HG03039 (cell line): ENCODE results near the gene CALML5.

Experiments
- ATAC-seq: cut with Tn5 transposase; IDR thresholded peaks from one replicate; pipeline ENCODE4 v1.9.1; 2021; ENCODE audit warnings: mild to moderate bottlenecking, moderate library complexity; ENCODE audit not compliant: unreplicated experiment

The CALML5 gene, protein sequence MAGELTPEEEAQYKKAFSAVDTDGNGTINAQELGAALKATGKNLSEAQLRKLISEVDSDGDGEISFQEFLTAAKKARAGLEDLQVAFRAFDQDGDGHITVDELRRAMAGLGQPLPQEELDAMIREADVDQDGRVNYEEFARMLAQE

DNA sequence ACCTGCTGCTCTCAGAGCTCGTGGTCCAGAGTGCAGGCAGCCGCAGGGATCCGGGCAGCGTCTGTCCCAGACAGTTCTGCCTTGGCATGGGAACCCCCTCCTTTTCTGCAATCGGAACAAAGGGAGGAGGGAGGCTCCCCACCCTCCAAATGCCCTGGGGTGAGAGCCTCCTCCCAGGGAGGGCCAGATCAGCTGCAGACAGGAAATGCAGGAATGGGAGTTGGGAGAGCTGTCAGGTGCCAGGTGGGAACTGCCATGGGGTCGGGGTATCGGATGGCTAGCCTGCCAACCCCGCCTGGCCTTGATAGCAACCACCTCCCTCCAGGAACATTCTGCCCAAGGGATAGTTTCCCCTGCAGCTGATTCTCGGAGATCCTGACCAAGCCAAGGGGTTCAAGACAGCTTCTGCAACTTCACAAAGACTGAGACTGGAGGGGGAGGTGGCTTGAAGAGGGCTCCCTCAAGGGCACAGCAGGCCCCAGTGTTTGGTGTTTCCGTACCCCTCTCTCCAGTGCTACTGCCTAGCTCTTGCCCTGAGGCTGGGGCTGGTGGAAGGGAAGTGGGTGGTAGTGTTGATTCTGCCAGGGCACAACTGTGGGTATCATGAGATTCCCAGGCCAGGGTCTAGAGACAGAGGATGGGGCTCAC is at the start of gene CALML5:
Gene CALML5, minus strand, starts transcription at position 78 of the 648 bp plus-strand sequence. CDS start 132 bp downstream, outside the sequence.
- ATAC-seq = no peak

DNA sequence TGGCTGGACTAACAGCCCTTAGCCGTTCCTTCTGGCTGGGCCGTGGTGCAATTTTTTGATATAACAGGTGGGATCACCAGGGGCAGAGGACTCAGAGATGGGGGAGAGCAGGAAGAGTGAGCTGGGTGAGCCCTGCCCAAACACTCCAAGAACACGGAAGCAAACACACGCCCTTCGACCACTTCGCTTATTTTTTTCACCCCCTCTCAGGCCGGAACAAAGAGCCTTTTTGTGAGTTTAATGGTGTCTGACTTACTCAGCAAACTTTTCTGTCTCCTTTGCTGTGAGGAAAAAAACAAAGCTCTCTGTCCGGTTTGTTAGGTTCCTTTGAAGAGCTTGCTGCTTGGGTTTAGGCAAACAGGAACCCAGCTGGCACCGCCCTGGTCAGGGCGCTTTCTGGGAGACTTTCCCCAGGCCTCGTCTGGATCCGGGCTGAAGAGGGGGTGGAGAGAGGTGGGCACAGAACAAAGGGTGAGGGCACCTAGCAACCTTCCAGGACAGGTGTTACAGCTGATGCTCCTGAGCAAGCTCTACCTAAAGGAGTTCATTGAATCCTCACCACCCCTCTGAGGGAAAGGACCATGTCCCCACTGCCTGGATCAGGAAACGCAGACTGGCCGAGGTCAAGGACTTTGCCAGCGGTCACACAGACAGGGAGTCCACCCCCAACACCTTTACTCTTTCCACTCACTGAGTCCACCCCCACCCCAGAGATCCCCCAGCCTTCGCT is 48.7 kb upstream of the CALML5 start:
- no peak for ATAC-seq

DNA sequence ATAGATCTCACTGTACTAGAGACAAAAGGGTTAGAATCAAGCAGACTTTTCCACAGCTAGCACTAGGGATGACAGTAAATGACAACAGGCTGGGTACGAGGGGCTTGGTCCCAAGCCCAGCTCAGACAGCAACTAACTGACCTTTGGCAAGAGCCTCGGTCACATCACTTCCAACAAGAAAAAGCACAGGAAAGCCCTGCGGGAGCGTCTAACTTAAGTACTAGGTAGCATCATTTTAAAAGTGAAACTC is 48.2 kb upstream of the CALML5 start:
- no peak for ATAC-seq

DNA sequence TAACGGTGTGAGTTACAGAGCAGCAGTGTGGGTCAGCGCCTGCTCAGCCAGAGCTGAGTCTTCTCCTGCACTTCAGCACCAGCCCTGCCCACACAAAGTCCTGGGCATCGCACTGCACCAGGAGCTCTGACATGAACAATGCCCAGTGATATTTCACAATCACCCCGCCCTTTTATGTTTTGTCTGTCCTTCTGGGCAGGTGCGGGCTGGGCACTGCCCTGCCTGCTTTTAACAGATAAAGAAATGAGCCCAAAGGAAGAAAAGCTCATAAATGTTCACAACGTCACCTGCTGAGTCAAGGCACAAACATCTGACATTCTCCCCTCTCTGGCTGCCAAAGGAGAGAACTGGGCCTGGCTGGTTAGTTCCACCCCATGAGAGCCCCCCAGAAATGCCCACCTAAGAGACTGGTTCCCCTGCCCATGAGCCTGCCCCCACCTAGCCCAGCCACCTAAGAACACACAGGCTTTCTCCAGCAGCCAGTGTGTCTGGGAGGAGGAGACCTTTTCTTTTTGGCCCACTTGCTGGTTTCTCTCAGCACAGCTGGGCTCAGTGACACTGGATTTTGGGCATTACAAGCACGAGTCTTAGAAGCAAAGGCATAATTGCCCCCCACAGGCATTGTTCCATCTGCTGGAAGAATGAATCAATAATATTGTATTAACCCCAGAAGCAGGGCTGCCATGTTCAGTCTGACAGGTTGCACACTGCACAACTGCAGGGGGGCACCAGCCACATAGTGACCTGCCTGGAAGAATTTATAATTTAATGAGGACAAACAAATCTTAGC is 47.7 kb upstream of the CALML5 start:
- ATAC-seq = no peak

DNA sequence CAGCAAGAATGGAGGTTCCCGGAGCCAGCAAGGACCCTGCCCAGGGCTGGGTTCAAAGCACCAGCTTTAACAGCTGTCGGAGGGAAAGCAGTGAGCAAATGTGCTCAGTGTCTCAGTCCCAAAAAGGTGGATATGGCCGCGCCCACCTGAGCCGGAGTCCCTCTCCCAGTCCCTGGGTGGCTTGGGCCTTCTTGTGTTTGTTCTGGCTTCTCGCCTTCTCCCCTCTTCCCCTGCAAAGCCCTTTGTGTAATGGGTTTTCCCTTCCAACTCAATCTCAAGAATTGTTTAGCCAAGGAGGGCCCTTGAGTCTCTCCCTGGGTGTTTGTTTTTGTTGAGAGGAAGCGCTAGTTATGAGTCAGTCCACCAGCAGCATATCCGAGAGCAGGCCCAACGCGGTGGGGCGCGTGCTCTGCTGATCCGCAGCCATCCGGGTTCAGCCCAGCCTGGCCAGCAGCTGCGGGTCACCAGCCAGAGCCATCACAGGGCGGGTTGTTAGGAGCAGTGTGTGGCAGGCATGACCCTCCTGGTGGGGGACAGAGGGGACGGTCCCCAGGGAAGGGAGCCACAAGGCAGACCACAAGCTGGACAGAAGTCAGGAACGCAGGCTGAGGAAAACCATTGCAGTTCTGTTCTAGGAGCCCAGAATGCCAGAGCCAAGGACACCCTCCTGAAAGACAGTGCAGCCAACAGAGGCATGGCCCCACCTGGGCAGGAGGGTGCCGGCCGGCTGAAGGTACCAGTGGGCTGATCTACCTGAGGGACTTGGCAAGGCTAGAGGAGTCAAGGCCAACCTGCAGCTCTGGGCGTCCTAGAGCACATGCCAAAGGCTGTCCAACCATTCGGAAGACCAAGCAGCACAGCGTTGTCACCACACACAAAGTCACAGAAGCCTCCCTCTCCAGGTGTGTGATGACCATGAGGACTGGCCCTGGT is 46.7 kb upstream of the CALML5 start:
- no peak for ATAC-seq

DNA sequence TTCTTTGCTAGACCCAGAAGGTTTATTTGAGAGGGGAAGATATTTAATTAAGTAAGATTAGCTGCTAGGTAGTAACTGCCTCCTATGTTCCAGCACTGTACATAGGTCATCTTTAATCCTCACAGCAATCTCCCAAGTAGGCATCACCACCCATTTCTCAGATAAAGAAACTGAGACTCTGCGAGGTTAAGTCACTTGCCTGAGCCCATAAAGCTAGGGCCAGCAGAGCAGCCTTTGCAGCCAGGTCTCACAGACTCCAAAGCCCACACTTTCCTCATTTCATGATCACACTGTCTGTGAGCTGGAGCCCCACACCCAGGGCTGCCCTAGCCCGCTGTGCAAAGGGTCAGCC is 46.0 kb upstream of the CALML5 start:
- no peak for ATAC-seq

DNA sequence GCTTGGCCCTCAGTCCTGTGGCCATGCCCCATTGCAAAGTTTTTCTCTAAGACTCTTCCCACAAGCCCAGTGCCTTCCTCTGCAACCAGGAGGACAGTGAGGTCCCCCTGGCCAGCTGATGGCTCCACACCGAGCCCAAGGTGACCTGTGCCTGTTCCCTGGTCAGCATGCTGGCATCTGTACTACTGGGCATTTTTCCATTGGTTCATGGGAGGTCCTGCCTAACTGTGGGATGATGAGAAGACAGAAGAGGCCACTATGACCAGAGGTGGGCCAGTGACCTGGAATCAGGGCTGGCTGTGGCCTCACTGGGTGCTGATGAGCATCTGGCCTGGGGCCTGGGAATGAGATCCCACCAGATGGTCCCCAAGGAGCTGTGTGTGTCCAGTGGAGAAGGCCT is 45.6 kb upstream of the CALML5 start:
- no peak for ATAC-seq

DNA sequence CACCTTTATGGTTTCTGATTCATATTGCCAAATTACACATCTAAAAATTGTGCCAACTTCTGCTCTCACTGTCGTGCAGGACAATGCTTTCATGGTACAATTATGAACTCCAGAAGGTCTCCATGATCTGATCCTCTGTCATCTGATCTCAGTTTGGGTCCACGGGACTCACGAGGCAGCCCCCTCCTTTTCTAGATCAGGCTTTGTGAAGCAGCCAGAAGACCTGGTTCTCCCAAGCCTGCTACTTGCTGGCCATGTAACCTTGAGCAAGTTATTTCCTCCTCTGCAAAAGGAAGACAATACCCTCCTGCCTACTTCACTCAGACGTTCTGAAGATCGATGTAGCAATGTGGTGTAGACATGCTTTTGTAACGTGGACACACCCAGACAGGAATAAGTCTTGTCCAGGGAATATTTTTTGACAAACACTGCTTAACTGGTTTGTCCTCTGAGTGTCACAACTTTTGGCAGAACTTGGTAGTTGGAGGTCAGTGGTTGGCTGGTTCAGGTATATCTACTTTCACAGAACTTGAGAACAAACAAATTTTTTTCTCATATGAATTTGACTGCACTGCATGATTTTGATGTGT is 44.9 kb upstream of the CALML5 start:
- ATAC-seq = no peak

DNA sequence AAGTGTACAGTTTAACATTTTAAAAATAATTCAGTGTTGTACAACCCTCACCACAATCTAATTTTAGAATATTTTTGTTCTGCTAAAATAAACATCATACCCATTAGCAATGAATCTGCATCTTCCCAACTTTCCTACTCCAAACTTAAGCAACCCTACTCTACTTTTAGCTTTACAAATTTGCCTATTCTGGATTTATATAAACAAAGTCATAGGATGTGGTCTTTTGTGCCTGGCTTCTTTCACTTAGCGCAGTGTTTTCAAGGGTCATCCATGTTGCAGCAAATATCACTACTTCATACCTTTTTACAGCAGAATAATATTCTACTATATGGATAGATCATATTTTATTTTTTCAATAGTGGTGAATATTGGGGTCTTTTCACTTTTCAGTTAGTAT is 44.3 kb upstream of the CALML5 start:
- no peak for ATAC-seq

DNA sequence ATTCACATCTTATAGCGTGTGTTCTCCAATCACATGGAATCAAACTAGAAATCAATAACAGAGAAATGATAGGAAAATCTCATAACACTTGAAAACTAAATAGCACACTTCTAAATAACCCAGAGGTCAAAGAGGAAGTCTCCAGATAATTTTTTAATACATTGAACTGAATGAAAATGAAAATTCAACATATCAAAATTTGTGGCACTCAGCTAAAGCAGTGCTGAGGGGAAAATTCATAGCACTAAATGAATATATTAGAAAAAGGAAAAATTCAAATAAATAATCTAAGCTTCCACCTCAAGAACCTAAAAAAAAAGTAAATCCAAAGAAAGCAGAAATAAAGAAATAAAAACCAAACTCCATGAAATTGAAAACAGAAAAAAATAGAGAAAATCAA is 42.7 kb upstream of the CALML5 start:
- ATAC-seq = no peak

DNA sequence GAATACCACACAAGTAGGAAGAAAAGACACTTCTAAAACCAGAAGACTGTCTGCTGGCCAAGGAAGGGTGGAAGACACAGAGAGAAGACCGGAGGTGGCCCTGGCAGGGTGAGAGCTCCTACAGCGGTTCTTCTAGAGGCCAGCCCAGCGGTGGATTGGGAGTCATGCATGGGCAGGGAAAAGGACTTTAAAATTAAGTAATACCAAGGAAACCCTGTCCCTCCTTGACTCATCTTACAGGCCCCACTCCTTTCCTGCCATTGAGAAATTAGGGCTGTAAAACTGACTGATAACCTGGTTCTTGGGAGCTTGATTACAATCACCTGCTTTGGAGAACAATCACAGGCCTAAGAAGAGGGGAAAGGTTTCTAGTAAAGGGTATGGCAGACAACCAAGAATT is 41.5 kb upstream of the CALML5 start:
- ATAC-seq = no peak

DNA sequence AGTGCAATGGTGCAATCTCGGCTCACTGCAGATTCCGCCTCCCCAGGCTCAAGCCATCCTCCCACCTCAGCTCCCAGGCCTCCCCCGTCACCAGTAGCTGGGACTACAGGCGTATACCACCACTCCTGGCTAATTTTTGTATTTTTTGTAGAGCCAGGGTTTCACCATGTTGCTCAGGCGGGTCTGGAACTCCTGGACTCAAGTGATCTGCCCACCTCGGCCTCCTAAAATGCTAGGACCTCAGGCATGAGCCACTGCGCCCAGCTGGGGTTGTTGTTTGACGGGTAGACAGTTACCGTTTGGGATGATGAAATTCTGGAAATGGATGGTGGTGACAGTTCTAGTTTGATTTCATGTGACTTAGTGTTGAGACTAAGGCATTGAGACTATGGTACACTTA is 40.7 kb upstream of the CALML5 start:
- ATAC-seq = no peak

DNA sequence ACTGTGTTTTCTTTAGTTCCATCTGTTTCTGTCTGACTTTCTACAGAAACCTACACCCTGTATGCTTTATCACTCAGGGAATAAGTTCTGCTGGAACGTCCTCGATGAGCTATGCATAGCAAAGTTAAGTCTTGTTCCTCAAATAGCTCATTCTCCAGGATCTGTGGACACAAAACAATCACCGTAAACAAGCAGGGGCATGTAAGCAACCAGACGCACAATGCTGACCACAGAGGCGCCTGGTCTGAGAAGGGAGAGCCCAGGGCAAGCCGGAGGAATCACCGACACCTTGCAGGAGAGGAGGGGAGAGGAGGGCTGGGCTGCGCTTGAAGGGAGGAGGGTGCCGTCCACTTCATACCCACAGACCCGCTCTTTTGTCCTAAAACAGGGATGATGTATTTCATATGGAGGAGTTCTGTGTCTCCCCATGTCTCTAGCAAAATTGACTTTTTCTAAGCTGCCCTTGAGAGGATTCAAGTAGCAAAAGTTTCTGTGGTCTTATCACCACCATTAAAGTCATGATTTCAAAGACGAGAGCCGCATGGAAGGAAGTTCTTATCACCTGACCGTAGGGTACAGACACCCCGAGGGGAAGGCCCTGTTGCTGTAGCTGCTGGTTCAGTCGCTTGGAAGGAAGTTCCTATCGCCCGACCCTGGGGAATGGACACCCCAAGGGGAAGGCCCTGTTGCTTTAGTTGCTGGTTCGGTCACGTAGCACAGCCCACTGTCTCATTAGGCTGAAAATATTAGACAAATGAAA is 39.7 kb upstream of the CALML5 start:
- no peak for ATAC-seq

DNA sequence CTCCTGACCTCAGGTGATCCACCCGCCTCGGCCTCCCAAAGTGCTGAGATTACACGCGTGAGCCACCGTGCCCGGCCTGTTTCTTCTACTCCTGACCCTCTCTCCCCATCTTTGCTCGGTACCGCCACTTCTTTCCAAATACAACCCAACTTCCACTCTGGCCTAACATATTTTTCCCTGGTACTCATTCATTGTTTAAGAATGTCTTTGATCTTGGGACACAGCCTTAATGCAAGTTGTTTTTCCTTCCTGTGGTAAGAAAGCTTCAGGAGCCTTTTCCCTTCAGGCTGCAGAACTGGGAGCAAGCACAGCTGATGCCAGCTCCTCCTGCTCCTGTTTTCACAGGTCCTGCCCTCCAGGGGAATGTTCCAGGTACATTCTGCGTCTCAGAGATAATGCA is 39.1 kb upstream of the CALML5 start:
- ATAC-seq = no peak

DNA sequence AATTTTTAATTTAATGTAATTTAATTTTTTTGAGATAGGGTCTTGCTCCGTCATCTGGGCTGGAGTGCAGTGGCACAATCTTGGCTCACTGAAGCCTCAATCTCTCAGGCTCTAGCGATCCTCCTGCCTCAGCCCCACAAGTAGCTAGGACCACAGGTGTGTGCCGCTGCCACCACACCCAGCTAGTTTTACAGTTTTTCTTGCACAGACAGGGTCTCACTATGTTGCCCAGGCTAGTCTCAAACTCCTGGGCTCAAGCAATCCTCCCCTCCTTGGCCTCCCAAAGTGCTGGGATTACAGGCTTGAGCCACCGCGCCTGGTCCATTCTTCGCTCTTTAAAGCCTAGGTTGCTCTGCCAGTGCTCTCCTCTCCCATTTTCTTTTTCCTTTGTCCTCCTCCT is 38.3 kb upstream of the CALML5 start:
- no peak for ATAC-seq

DNA sequence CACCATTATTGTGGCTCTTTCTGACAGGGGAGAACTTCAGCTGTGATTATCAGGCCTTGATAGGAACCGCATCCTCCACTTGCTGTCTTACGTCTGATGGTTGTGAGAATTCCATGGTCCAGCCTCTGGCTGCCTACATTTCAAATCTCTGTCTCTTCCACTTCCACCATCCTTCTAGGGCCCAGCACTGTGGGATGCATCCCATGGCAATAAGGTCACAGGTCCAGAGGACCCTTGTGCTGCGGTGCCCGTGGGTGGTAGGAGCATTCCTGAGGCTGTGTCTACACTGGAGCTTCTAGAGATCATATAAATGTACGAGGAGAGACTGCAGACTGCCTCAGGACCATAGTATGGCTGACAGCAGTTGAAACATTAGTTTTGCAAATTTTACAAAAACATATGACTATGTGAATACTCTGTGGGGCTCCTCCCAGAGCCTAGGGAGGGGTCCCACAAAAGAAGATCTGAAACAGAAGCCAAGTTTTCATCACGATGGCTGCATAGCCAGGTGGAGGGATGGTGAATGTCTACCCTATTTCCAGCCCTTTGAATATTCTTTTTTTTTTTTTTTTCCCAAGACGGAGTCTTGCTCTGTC is 37.2 kb upstream of the CALML5 start:
- no peak for ATAC-seq

DNA sequence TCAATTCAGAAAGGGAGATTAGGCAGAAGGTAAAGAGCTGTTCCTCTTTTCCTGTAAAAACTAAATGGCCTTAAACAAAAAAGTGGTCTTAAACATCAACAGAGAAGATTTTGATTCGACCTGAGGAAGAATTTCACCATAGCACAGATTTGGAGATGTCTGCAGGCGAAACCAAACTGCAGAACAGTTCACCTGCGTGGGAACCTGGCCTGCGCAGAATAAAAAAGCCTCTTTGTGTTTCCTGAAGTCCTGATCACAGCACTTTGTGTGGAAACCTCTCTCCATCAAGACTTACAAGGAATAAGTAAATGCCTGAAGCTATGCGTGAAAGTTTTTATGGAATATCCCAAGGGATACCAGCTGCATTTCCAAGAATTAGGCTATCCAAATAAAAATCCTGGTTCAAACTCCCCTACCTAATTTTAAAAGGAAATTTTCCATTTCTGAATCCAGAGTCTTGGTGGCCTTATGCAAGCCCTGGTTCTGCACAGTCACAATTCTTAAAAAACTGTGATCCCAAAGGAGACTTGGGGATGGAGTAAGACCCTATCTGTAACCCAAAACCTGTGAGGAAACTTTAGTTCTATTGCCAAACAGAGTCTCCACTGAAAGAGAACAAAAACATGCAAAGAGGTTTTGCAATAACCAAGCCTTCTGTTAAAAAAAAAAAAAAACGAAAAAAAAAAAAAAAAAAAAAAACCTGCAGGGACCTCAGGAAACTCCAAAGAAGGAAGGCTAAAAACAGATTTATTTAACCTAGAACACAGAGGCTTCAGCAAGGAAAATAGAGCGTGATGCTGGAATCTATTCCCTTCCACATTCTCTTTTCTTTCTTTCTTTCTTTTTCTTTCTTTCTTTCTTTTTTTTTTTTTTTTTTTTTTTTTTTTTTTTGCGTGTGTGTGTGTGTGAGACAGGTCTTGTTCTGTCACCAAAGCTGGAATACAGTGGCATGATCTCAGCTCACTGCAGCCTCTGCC is 35.8 kb upstream of the CALML5 start:
- ATAC-seq = no peak
